Activated naive CD8-positive, alpha-beta T cell (primary cell): Measurements from ENCODE around the gene ZNF107.
"Not testable (repeated sequence)": the region's sequence is repeated elsewhere in the genome, so short reads cannot be mapped to it uniquely, and the experiment has no call there.

ENCODE experiments used
- H3K27ac Mint-ChIP-seq: one replicate; pipeline ENCODE4 v1.8.0; 2021; ENCODE audit warnings: mixed read lengths
- H3K27me3 Mint-ChIP-seq: one replicate; pipeline ENCODE4 v1.8.0; 2021; ENCODE audit warnings: mixed read lengths
- H3K36me3 Mint-ChIP-seq: one replicate; pipeline ENCODE4 v1.8.0; 2021; ENCODE audit warnings: mixed read lengths
- H3K4me1 Mint-ChIP-seq: one replicate; pipeline ENCODE4 v1.8.0; 2021; ENCODE audit warnings: low read depth, mixed read lengths
- H3K4me3 Mint-ChIP-seq: one replicate; pipeline ENCODE4 v1.8.0; 2021; ENCODE audit warnings: mild to moderate bottlenecking, mixed read lengths
- H3K9me3 Mint-ChIP-seq: one replicate; pipeline ENCODE4 v1.8.0; 2021; ENCODE audit warnings: low read depth, mixed read lengths

The ZNF107 gene

GRCh38 chr7:64637521-64638445, 28.1 kb upstream of the ZNF107 start:
- H3K27ac Mint-ChIP-seq: no peak overlapping the region
- H3K9me3 Mint-ChIP-seq: no peaks in the 10 kb centered on the region
- H3K36me3 Mint-ChIP-seq: no peaks in the 10 kb centered on the region
- H3K27me3 Mint-ChIP-seq: no peaks in the 10 kb centered on the region
- H3K4me3 Mint-ChIP-seq: no peak overlapping the region
- H3K4me1 Mint-ChIP-seq: no peaks in the 10 kb centered on the region

- Mint-ChIP-seq H3K27me3 (no peaks in the 10 kb centered on the region), H3K4me1 (no peaks in the 10 kb centered on the region), H3K27ac (no peak overlapping the region), H3K4me3 (no peak overlapping the region), H3K36me3 (no peaks in the 10 kb centered on the region), H3K9me3 (no peaks in the 10 kb centered on the region)
These were observed 27.1 kb upstream of the ZNF107 start for GRCh38 chr7:64638822-64639221.

GRCh38 chr7:64639267-64640001, 26.5 kb upstream of the ZNF107 start:
- H3K36me3 Mint-ChIP-seq: no peaks in the 10 kb centered on the region
- no peak overlapping the region for H3K27ac Mint-ChIP-seq
- no peaks in the 10 kb centered on the region for H3K9me3 Mint-ChIP-seq
- H3K4me1 Mint-ChIP-seq: no peaks in the 10 kb centered on the region
- H3K27me3 Mint-ChIP-seq: no peaks in the 10 kb centered on the region
- H3K4me3 Mint-ChIP-seq: no peak overlapping the region

- Mint-ChIP-seq H3K36me3 (no peaks in the 10 kb centered on the region), H3K9me3 (no peaks in the 10 kb centered on the region), H3K4me3 (no peak overlapping the region), H3K27ac (no peak overlapping the region), H3K27me3 (no peaks in the 10 kb centered on the region), H3K4me1 (no peaks in the 10 kb centered on the region)
These were observed 25.4 kb upstream of the ZNF107 start for GRCh38 chr7:64640504-64640903.

GRCh38 chr7:64642046-64642445, 23.9 kb upstream of the ZNF107 start:
- H3K4me1 Mint-ChIP-seq: no peaks in the 10 kb centered on the region
- H3K4me3 Mint-ChIP-seq: no peak overlapping the region
- H3K27me3 Mint-ChIP-seq: no peaks in the 10 kb centered on the region
- H3K9me3 Mint-ChIP-seq: no peaks in the 10 kb centered on the region
- H3K27ac Mint-ChIP-seq: no peak overlapping the region
- no peaks in the 10 kb centered on the region for H3K36me3 Mint-ChIP-seq

- Mint-ChIP-seq H3K4me3 (no peak overlapping the region), H3K9me3 (no peaks in the 10 kb centered on the region), H3K27me3 (no peaks in the 10 kb centered on the region), H3K4me1 (no peaks in the 10 kb centered on the region), H3K27ac (no peak overlapping the region), H3K36me3 (no peaks in the 10 kb centered on the region)
These were observed 23.1 kb upstream of the ZNF107 start for GRCh38 chr7:64642875-64643274.

GRCh38 chr7:64643566-64643965, 22.4 kb upstream of the ZNF107 start:
- Mint-ChIP-seq H3K4me3 (no peak overlapping the region), H3K36me3 (no peaks in the 10 kb centered on the region), H3K9me3 (no peaks in the 10 kb centered on the region), H3K4me1 (no peaks in the 10 kb centered on the region), H3K27ac (no peak overlapping the region), H3K27me3 (no peaks in the 10 kb centered on the region)

- Mint-ChIP-seq H3K36me3 (peaks cover 12% of the 10 kb centered on the region), H3K4me1 (no peaks in the 10 kb centered on the region), H3K4me3 (no peak overlapping the region), H3K27ac (no peak overlapping the region), H3K9me3 (no peaks in the 10 kb centered on the region), H3K27me3 (no peaks in the 10 kb centered on the region)
These were observed 14.7 kb upstream of the ZNF107 start for GRCh38 chr7:64651203-64651602.

GRCh38 chr7:64651632-64652165, 14.2 kb upstream of the ZNF107 start:
- Mint-ChIP-seq H3K4me1 (no peaks in the 10 kb centered on the region), H3K27me3 (no peaks in the 10 kb centered on the region), H3K4me3 (no peak overlapping the region), H3K9me3 (no peaks in the 10 kb centered on the region), H3K36me3 (peaks cover 12% of the 10 kb centered on the region), H3K27ac (no peak overlapping the region)

- no peaks in the 10 kb centered on the region for H3K9me3 Mint-ChIP-seq
- no peaks in the 10 kb centered on the region for H3K4me1 Mint-ChIP-seq
- H3K4me3 Mint-ChIP-seq: no peak overlapping the region
- no peaks in the 10 kb centered on the region for H3K27me3 Mint-ChIP-seq
- H3K27ac Mint-ChIP-seq: no peak overlapping the region
- H3K36me3 Mint-ChIP-seq: peaks cover 12% of the 10 kb centered on the region
These were observed 12.1 kb upstream of the ZNF107 start for GRCh38 chr7:64653721-64654401.

GRCh38 chr7:64654796-64655548, 11.0 kb upstream of the ZNF107 start:
- Mint-ChIP-seq H3K27ac (no peak overlapping the region), H3K4me3 (no peak overlapping the region), H3K36me3 (peaks cover 8% of the 10 kb centered on the region), H3K4me1 (no peaks in the 10 kb centered on the region), H3K27me3 (no peaks in the 10 kb centered on the region), H3K9me3 (no peaks in the 10 kb centered on the region)

- Mint-ChIP-seq H3K9me3 (no peaks in the 10 kb centered on the region), H3K27ac (no peak overlapping the region), H3K4me1 (no peaks in the 10 kb centered on the region), H3K4me3 (no peak overlapping the region), H3K27me3 (no peaks in the 10 kb centered on the region), H3K36me3 (peaks cover 6% of the 10 kb centered on the region)
These were observed 10.1 kb upstream of the ZNF107 start for GRCh38 chr7:64655811-64656210.

- H3K4me3 Mint-ChIP-seq: no peak overlapping the region
These were observed 9.4 kb upstream of the ZNF107 start for GRCh38 chr7:64656489-64656888.

GRCh38 chr7:64662091-64662490, 3.8 kb upstream of the ZNF107 start:
- H3K36me3 Mint-ChIP-seq: peaks cover 13% of the 10 kb centered on the region
- H3K27me3 Mint-ChIP-seq, H3K27ac Mint-ChIP-seq, H3K4me3 Mint-ChIP-seq, H3K9me3 Mint-ChIP-seq: not testable (repeated sequence)
- H3K4me1 Mint-ChIP-seq: peaks cover 28% of the 10 kb centered on the region

More at GRCh38 chr7:64656489-64656888, 9.4 kb upstream of the ZNF107 start:
- no peaks in the 10 kb centered on the region for H3K4me1 Mint-ChIP-seq
- no peak overlapping the region for H3K27ac Mint-ChIP-seq
- no peaks in the 10 kb centered on the region for H3K27me3 Mint-ChIP-seq
- H3K9me3 Mint-ChIP-seq: peaks cover 5% of the 10 kb centered on the region
- H3K36me3 Mint-ChIP-seq: peaks cover 5% of the 10 kb centered on the region
